ENCODE results near the gene PAPOLG.

The PAPOLG gene

GRCh38 chr2:60756097-60757087 lies at the start of gene PAPOLG:
TSS of gene PAPOLG (plus strand) at chr2:60756268. CDS start at chr2:60756479, 211 bp downstream.
- FAIRE-seq = no peak

DNA sequence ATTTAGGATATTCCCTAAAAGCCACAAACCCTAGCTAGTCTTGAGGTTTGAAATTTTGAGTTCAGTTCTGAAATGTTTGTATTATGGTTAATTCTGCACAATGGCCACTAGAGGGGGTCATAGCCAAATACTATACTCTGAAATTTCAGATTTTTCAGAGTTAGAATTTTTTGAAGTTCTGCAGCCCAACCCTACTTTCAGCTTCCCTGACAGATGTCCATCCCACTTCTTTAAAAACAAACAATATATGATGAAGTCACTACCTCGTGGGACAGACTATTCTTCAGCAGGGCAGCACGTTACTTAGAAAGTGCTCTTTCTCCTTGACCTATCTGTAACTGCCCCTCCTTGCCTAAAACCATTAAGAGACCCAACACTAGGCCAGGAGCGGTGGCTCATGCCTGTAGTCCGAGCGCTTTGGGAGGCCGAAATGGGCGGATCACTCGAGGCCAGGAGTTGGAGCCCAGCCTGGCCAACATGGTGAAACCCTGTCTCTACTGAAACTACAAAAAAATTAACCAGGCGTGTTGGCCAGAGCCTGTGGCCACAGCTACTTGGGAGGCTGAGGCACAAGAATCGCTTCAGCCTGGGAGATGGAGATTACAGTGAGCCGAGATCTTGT lies 48.2 kb upstream of the PAPOLG start:
- peak; percentile 98 for FAIRE-seq

DNA sequence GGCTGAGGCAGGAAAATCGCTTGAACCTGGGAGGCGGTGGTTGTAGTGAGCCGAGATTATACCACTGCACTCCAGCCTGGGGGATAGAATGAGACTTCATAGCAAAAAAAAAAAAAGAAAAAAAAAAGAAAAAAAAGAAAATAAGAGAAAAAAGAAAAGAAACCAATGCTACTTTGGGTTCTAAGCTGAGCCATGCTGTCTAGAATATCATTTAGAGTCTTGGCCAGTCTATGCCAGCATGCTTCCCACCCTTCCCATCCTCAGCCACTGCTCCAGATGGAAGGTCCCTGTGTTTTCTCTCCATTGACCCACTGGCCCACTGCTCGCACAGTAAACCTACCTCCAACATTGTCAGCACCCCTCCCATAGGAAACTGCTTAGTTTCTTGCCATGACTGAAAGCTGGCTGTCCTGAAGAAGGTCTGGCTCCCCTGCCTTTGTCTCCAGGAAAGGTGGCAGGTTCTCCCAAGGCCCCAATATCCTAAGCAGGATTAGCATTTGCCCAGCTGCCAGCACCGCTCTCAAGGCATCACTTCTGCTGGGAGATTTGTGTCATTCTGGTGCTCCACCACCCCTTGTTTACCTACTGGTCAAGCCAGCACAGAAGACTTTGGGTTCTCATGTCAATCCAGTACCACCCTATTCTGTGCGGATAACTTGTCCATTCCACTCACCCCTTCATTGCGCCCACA lies 47.3 kb upstream of the PAPOLG start:
- FAIRE-seq = no peak

GRCh38 chr2:60710707-60711106 lies 45.4 kb upstream of the PAPOLG start:
- no peak for FAIRE-seq

GRCh38 chr2:60715561-60715960 lies 40.5 kb upstream of the PAPOLG start:
- no peak for FAIRE-seq

GRCh38 chr2:60717691-60718090 lies 38.4 kb upstream of the PAPOLG start:
- FAIRE-seq = no peak

- no peak for FAIRE-seq
Observed at GRCh38 chr2:60719331-60719730, 36.7 kb upstream of the PAPOLG start.

GRCh38 chr2:60725466-60725865 lies 30.6 kb upstream of the PAPOLG start:
- FAIRE-seq = no peak

DNA sequence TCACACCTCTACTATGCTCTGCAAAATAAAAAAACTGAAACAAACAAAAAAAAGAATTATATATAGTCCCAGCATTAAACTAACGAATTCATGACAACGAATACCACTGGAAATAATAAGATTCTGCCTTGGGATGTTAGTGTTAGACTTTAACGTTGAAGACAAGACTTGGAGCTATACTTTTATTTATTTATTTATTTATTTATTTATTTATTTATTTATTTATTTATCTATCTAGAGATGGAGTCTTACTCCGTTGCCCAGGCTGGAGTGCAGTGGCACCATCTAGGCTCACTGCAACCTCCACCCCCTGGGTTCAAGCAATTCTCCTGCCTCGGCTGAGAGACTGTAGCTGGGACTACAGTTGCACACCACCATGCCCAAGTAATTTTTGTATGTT lies 27.2 kb upstream of the PAPOLG start:
- FAIRE-seq = no peak

GRCh38 chr2:60735496-60736250 lies 20.4 kb upstream of the PAPOLG start:
- no peak for FAIRE-seq

- no peak for FAIRE-seq
Observed at GRCh38 chr2:60738679-60739078, 17.4 kb upstream of the PAPOLG start.

DNA sequence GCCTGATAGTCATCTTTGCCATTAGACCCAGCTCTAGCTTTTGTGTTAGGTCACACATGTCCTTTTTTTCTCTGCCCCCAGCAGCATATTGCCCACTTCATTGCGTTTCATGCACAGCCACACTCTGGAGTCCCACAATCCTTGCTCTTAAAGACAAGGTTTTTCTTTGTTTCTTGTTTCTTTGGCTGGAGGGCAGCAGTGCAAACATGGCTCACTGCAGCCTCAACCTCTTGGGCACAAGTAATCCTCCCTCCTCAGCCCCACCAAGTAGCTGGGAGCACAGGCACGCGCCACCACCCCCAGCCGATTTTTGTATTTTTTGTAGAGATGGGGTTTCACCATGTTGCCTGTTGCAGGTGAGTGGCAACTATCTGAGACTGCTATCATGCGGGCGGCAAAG lies 16.9 kb upstream of the PAPOLG start:
- no peak for FAIRE-seq

- FAIRE-seq = no peak
Observed at GRCh38 chr2:60741576-60741975, 14.5 kb upstream of the PAPOLG start.

DNA sequence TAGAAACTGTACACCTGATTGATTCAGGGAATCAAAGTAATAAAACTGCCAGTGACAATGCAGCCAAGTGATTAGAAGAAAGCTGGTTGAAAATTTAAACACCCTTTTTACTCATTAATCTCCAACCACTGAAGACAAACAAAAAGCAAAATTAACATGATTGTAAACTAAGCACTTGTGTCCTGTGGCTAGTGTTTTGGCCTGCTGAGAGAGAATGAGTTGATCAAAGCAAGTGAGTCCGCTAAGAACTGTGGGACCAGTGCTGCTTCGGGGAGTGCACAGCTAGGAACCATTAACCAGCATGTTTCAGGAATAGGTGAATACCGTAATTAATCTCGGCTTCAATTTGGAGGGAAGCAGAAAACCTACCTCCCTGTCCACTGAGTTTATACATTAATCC lies 13.6 kb upstream of the PAPOLG start:
- no peak for FAIRE-seq

DNA sequence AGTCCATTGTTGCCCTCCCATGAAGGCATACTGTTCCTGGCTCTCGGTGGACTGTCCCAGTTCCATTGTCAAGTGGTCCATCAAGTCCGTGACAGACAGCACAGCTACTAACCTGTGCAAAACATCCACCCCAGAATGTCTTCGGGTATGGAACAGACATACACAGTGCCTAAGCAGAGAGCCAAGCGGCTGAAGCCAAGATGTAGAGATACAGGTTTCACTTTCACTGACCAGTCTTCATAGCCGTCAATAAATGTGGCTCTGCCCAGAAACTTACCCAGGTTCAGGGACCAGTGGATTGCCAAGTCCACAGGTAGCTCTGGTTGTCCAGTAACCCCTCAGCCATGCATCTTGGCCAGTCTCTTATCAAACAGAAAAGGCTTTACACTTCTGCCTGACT lies 10.7 kb upstream of the PAPOLG start:
- FAIRE-seq = no peak

DNA sequence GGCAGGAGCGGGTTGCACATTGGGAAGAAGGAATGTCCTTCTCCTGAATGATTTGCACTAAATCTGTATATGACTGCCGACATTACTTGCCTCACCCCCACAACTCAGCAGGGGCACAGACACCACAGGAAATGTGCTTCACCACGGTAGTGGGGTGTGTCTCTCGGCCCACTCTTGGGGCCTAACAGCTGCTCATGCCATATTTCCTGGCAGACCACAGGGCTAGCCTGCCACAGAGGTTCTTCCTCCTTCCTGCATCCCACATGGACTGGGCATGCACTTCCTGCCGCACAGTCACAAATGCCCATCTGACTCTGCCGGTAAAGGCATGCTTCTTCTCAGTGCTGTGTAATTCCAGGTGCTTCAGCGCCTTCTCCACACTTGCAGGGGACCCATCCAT lies 10.3 kb upstream of the PAPOLG start:
- no peak for FAIRE-seq

DNA sequence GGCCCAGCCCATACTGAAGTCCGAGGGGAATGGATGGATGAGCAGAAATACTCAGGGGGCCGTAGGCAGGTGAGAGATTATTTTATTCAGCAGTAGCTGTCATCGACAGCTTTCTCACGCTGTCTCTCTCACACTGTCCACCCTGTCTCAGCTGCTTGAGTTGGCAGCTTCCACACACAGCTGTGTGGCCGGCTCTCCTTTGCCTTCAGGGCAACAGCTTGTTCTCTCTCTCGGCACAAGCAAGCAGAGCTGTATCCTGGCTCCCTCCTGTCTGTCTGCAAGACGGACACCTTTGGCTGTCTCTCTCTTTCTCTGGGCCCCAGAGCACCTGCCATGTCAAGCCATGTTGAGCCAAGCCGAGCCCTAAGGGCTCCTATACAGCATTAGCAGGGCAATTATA lies 9.8 kb upstream of the PAPOLG start:
- no peak for FAIRE-seq

GRCh38 chr2:60759654-60760053 lies 3.6 kb downstream of the PAPOLG start:
- FAIRE-seq = no peak

DNA sequence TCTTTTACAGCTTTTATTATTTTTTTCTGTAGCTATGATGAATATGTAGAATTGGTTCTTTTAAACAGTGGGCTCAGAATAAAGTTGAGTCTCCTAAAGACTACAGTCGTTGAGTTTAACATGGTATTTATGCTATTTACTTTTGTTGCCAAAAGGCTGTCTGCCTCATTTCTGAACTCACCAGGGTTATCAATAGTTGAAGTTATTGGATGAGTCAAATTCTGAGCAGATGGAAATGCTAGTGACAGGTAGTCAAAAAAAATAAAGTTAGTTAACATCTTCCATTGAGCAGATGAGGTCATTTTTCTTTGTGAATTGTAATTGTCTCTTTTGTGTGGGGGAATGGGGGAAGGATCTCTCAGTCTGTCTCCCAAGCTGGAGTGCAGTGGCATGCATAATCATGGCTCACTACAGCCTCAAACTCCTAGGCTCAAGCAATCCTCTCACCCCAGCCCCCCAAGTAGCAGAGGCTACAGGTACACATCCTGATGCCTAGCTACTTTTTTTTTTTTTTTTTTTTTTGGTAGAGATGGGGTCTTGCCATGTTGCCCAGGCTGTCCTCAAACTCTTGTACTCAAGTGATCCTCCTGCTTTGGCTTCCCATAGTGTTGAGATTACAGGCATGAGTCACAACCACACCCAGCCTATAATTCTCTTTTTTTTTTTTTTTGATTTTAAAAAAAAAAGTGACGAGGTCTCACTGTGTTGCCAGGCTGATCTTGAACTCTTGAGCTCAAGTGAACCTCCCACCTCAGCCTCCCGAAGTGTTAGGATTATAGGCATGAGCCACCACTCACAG lies 8.9 kb downstream of the PAPOLG start:
- no peak for FAIRE-seq

DNA sequence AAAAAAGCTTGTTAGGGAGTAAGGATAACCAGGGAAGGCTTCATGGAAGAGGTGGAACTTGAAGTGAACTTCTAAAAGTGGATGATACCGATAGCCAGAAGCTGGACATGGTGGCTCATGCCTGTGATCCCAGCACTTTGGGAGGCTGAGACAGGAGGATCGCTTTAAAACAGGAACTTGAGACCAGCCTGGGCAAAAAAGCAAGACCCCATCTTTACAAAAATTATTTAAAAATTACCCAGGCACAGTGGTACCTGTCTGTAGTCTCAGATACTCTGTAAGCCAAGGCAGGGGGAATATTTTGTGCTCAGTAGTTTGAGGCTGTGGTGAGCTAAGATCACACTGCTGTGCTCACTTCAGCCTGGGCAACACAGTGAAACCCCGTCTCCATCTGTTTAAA lies 10.2 kb downstream of the PAPOLG start:
- no peak for FAIRE-seq

DNA sequence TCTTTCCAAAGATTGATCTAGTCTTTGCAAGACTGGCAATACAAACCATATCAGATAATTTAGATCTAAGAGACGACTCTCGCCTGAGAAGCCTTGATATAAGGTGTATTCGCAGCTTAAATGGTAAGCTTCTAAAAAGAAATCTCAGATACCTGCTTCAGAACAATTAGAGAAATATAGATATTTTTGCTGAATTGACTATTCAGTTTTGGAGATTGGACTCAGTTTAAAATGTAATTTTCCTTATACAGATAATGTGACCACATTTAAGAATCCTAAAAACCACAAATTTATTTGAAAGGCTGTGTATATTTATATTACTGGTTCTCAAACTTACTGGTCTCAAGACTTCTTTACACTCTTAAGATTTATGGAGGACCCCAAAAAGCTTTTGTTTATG lies 15.4 kb downstream of the PAPOLG start:
- FAIRE-seq = no peak

- no peak for FAIRE-seq
Observed at GRCh38 chr2:60775048-60775639, 19.1 kb downstream of the PAPOLG start.

Data from islet of Langerhans (tissue), 1 donor.